Neural progenitor cell (in vitro differentiated cells): ENCODE measurements around the gene ABHD3. TPM values are rescaled to one million over a fixed set of nuclear protein-coding genes. Genes with fewer than 3 reads are reported as not detected.
A peak's percentile ranks its signal among the peaks of the same experiment; 100 is the strongest.

ENCODE experiments used
- DNase-seq: peaks from one replicate; pipeline ENCODE4 v3.0.0-alpha.2; 2016; ENCODE audit warnings: low spot score
- H2AFZ ChIP-seq: fragments of 200-600 bp; sonication (generic); replicated peaks from 2 replicates; pipeline ENCODE4 v1.6.1; 2016; ENCODE audit warnings: antibody characterized with exemption
- H3F3A ChIP-seq: fragments of 200-600 bp; sonication (generic); 2 replicates; pipeline ENCODE4 v1.6.1; 2016; ENCODE audit warnings: antibody characterized with exemption, low read depth
- H3K27ac ChIP-seq: fragments of 200-600 bp; sonication (generic); 2 replicates; pipeline ENCODE4 v1.5.1; 2016; ENCODE audit warnings: mild to moderate bottlenecking
- H3K27me3 ChIP-seq: fragments of 200-600 bp; sonication (generic); 2 replicates; pipeline ENCODE4 v1.6.1; 2016; ENCODE audit warnings: mild to moderate bottlenecking, moderate library complexity
- H3K36me3 ChIP-seq: fragments of 200-600 bp; sonication (generic); 2 replicates; pipeline ENCODE4 v1.5.1; 2016
- H3K4me1 ChIP-seq: fragments of 200-600 bp; sonication (generic); 2 replicates; pipeline ENCODE4 v1.6.1; 2016; ENCODE audit warnings: mixed run types
- H3K4me2 ChIP-seq: fragments of 200-600 bp; sonication (generic); 2 replicates; pipeline ENCODE4 v1.6.1; 2016
- H3K4me3 ChIP-seq: fragments of 200-600 bp; sonication (generic); 2 replicates; pipeline ENCODE4 v1.5.1; 2016
- H3K79me2 ChIP-seq: fragments of 200-600 bp; sonication (generic); 2 replicates; pipeline ENCODE4 v1.6.1; 2016; ENCODE audit warnings: low read depth
- H3K9ac ChIP-seq: fragments of 200-600 bp; sonication (generic); 2 replicates; pipeline ENCODE4 v1.6.1; 2016
- H3K9me3 ChIP-seq: fragments of 200-600 bp; sonication (generic); 2 replicates; pipeline ENCODE4 v1.5.1; 2016; ENCODE audit warnings: low read depth
- H4K20me1 ChIP-seq: fragments of 200-600 bp; sonication (generic); 2 replicates; pipeline ENCODE4 v1.6.1; 2016; ENCODE audit warnings: low read depth
- H3K27ac Mint-ChIP-seq: 3 replicates; pipeline ENCODE4 v1.8.0; 2021; ENCODE audit warnings: mixed read lengths
- H3K27me3 Mint-ChIP-seq: 2 replicates; pipeline ENCODE4 v1.8.0; 2022; ENCODE audit warnings: low read depth, mild to moderate bottlenecking, inconsistent platforms, moderate library complexity, mixed read lengths; ENCODE audit not compliant: insufficient read depth
- H3K36me3 Mint-ChIP-seq: 3 replicates; pipeline ENCODE4 v1.8.0; 2021; ENCODE audit warnings: mixed read lengths
- H3K4me1 Mint-ChIP-seq: 3 replicates; pipeline ENCODE4 v1.8.0; 2021; ENCODE audit warnings: mixed read lengths
- H3K4me3 Mint-ChIP-seq: 3 replicates; pipeline ENCODE4 v1.8.0; 2021; ENCODE audit warnings: mild to moderate bottlenecking, moderate library complexity, mixed read lengths
- H3K9me3 Mint-ChIP-seq: 3 replicates; pipeline ENCODE4 v1.8.0; 2020; ENCODE audit warnings: mixed read lengths
- EZH2 ChIP-seq: fragments of 200-600 bp; sonication (generic); IDR thresholded peaks from 2 replicates; pipeline ENCODE4 v1.6.1; 2017; ENCODE audit warnings: antibody characterized with exemption, mild to moderate bottlenecking, moderate library complexity
- EZH2phosphoT487 ChIP-seq: fragments of 200-600 bp; sonication (generic); IDR thresholded peaks from 2 replicates; pipeline ENCODE4 v1.6.1; 2017; ENCODE audit warnings: antibody characterized with exemption
- total RNA-seq: library from RNA; depleted of rRNA; stranded (reverse); fragments of >200 nt; gene quantifications from 2 replicates; pipeline ENCODE4 v1.2.3, GENCODE V29; 2015; ENCODE audit warnings: low replicate concordance
- TF ChIP-seq, protein P1 (sequence below): fragments of 200-600 bp; sonication (generic); IDR thresholded peaks from 2 replicates; pipeline ENCODE4 v1.5.1; 2017; ENCODE audit warnings: antibody characterized with exemption, mild to moderate bottlenecking

The ABHD3 gene
- total RNA-seq, 1 donor from 2014 or later = 21.0 TPM

DNA sequence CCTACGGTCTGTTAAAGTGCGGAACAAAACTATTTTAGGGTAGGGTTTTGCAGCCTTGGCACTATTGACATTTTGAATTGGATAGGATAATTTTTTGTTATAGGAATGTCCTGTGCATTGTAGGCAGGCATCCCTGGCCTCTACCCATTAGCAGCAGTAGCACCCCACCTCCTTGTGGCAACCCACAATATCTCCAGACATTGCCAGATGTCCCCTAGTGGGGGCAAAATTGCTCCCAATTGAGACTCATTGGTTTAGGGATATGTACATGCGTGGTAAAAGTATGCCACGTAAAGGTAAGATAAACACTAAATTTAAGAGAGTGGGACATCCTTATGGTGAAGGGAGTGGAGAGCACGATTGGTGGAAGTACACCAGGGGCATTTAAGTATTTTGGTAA is 40.7 kb upstream of the ABHD3 start:
- Histone ChIP-seq H3K4me3 (no peak overlapping the region), H4K20me1 (peaks cover 89% of the 10 kb centered on the region), H3K9me3 (no peaks in the 10 kb centered on the region), H3K36me3 (no peaks in the 10 kb centered on the region), H3K27ac (no peak overlapping the region), H2AFZ (no peak overlapping the region), H3K4me2 (peak overlapping the region; percentile 92), H3K79me2 (peaks cover 89% of the 10 kb centered on the region), H3F3A (peaks cover 16% of the 10 kb centered on the region), H3K27me3 (no peaks in the 10 kb centered on the region), H3K9ac (no peak overlapping the region), H3K4me1 (peaks cover 49% of the 10 kb centered on the region)
- H3K4me1 Mint-ChIP-seq = peaks cover 50% of the 10 kb centered on the region
- H3K36me3 Mint-ChIP-seq = peaks cover 10% of the 10 kb centered on the region
- no peak overlapping the region for H3K4me3 Mint-ChIP-seq
- H3K27me3 Mint-ChIP-seq = peaks cover 3% of the 10 kb centered on the region
- no peak overlapping the region for H3K27ac Mint-ChIP-seq
- no peak for DNase-seq
- H3K9me3 Mint-ChIP-seq = no peaks in the 10 kb centered on the region
- no peak for TF ChIP-seq EZH2
- TF ChIP-seq, protein P1, sequence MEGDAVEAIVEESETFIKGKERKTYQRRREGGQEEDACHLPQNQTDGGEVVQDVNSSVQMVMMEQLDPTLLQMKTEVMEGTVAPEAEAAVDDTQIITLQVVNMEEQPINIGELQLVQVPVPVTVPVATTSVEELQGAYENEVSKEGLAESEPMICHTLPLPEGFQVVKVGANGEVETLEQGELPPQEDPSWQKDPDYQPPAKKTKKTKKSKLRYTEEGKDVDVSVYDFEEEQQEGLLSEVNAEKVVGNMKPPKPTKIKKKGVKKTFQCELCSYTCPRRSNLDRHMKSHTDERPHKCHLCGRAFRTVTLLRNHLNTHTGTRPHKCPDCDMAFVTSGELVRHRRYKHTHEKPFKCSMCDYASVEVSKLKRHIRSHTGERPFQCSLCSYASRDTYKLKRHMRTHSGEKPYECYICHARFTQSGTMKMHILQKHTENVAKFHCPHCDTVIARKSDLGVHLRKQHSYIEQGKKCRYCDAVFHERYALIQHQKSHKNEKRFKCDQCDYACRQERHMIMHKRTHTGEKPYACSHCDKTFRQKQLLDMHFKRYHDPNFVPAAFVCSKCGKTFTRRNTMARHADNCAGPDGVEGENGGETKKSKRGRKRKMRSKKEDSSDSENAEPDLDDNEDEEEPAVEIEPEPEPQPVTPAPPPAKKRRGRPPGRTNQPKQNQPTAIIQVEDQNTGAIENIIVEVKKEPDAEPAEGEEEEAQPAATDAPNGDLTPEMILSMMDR = peak; percentile 9

DNA sequence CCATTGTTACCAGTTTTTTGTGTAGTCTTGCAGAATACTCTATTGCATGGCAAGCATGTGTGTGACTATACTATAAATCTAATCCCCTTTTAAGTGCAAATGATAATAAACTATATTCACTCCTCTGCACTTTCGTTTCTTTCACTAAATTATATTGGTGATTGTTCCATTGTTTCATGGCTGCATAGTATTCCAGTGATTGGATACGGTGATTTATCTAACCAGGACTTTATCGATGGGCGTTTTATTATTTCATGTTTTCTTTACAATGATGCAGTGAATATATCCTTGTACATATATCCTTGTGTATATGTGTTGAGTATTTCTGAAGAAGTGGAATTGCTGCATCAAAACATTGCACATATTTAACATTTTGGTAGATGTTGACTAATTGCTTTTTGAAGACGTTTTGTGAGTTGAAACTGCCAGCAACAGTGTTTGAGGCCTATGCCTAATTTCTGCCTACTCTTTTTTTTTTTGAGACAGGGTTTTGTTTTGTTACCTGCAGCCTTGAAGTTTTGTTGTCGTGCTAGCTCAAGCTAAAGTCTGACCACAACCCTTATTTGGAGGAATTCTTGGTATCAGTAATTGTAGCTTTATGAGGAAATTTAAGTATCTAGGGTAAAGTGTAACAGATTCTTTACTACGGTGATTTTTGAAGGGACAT is 38.7 kb upstream of the ABHD3 start:
- DNase-seq = no peak
- Histone ChIP-seq H3F3A (peaks cover 22% of the 10 kb centered on the region), H3K4me2 (peak overlapping the region; percentile 92), H3K36me3 (no peaks in the 10 kb centered on the region), H3K4me1 (peaks cover 57% of the 10 kb centered on the region), H3K9ac (no peak overlapping the region), H3K27ac (no peak overlapping the region), H3K79me2 (peaks cover 70% of the 10 kb centered on the region), H4K20me1 (peaks cover 69% of the 10 kb centered on the region), H2AFZ (no peak overlapping the region), H3K4me3 (peak overlapping the region; percentile 81), H3K9me3 (no peaks in the 10 kb centered on the region), H3K27me3 (no peaks in the 10 kb centered on the region)
- TF ChIP-seq, protein P1 = no peak
- TF ChIP-seq EZH2 (no peak), EZH2phosphoT487 (no peak)
- peaks cover 12% of the 10 kb centered on the region for H3K36me3 Mint-ChIP-seq
- H3K4me3 Mint-ChIP-seq = peak overlapping the region; percentile 82
- H3K27me3 Mint-ChIP-seq = peaks cover 7% of the 10 kb centered on the region
- H3K9me3 Mint-ChIP-seq = peaks cover 5% of the 10 kb centered on the region
- H3K27ac Mint-ChIP-seq = no peak overlapping the region
- H3K4me1 Mint-ChIP-seq = peaks cover 58% of the 10 kb centered on the region

DNA sequence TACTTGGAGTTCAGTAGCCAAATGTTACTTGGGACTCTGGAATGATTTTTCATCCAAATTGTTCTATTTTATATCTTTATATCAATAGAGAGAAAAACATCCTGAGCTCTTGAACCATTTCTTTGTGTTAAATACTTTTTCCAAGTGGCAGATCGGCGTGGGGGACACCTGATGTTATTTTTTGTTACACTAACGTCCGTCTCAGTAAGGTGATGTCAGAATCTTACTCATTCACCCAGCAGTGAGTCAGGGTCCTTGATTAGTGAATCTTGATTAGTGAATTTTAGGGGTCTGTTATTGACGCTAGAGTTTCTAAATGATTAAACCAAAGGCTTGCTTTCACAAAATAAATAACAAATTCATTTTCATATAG is 37.7 kb upstream of the ABHD3 start:
- Histone ChIP-seq H3K36me3 (no peaks in the 10 kb centered on the region), H2AFZ (no peak overlapping the region), H3K4me3 (peak overlapping the region; percentile 81), H3K79me2 (peaks cover 60% of the 10 kb centered on the region), H3K4me1 (peaks cover 52% of the 10 kb centered on the region), H3F3A (peaks cover 22% of the 10 kb centered on the region), H3K27me3 (no peaks in the 10 kb centered on the region), H3K4me2 (peak overlapping the region; percentile 92), H3K27ac (no peak overlapping the region), H4K20me1 (peaks cover 59% of the 10 kb centered on the region), H3K9ac (peak overlapping the region; percentile 74), H3K9me3 (no peaks in the 10 kb centered on the region)
- Mint-ChIP-seq H3K27ac (peak overlapping the region; percentile 81), H3K4me1 (peaks cover 52% of the 10 kb centered on the region), H3K4me3 (peak overlapping the region; percentile 97), H3K36me3 (peaks cover 12% of the 10 kb centered on the region), H3K27me3 (peaks cover 7% of the 10 kb centered on the region), H3K9me3 (peaks cover 13% of the 10 kb centered on the region)
- DNase-seq = no peak
- no peak for TF ChIP-seq EZH2
- TF ChIP-seq, protein P1 = no peak
- TF ChIP-seq EZH2phosphoT487 = no peak
